SH-SY5Y (cell line): ENCODE measurements around the gene TUBA8.

Source experiments
- GATA2 ChIP-seq: IDR thresholded peaks from 2 replicates; pipeline ENCODE4 v1.6.1; 2011; ENCODE audit warnings: mild to moderate bottlenecking, low read depth, low read length
- GATA3 ChIP-seq: IDR thresholded peaks from 2 replicates; pipeline ENCODE4 v1.6.1; 2011; ENCODE audit warnings: low read depth, mild to moderate bottlenecking, low read length, moderate library complexity

DNA sequence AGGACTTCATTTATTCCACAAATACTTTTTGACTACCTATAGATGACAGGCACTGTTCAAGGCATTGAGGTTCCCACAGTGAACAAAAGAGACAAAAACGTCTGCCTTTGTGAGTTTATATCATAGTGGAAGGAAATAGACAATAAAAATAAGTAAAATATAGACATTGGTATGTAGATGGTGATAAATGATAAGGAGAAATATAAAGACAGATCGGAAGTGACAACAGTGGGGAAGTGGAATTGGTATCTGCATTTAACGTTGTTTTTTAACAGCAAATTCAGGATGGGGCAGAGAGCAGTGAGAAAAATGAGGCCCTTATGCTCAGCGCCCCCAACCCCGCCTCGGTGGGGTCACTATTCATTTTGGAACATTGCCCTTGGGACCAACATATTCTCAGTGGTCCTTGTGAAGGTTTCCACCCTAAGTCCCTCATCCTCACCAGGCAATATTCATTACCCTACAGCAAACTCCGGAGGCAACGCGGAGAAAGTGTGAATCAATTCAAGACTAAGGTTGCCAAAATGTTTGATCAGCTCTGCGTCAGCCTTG lies 33.4 kb upstream of the TUBA8 start:
- TF ChIP-seq GATA2 = no peak
- no peak for TF ChIP-seq GATA3
